Endodermal cell (in vitro differentiated cells): ENCODE measurements around the gene EXOC3L2. TPM values are rescaled to one million over a fixed set of nuclear protein-coding genes. Genes with fewer than 3 reads are reported as not detected.

Experiments
- DNase-seq: peaks from one replicate; pipeline ENCODE4 v3.0.0-alpha.2; 2017
- H3K27ac ChIP-seq: 2 replicates; pipeline ENCODE4 v1.5.1; 2013; ENCODE audit warnings: mild to moderate bottlenecking, low read depth, low read length, moderate library complexity
- H3K27me3 ChIP-seq: 2 replicates; pipeline ENCODE4 v1.6.1; 2013; ENCODE audit warnings: mild to moderate bottlenecking, low read length, moderate library complexity; ENCODE audit not compliant: insufficient read depth, control insufficient read depth, poor library complexity, severe bottlenecking
- H3K36me3 ChIP-seq: 2 replicates; pipeline ENCODE4 v1.7.0; 2013; ENCODE audit warnings: mild to moderate bottlenecking, low read length, moderate library complexity; ENCODE audit not compliant: control insufficient read depth, insufficient read depth
- H3K4me1 ChIP-seq: one replicate; pipeline ENCODE4 v1.7.0; 2013; ENCODE audit warnings: low read length; ENCODE audit not compliant: control insufficient read depth, insufficient read depth
- H3K4me3 ChIP-seq: 2 replicates; pipeline ENCODE4 v1.5.1; 2013; ENCODE audit warnings: mild to moderate bottlenecking, low read length, moderate library complexity
- H3K9ac ChIP-seq: 2 replicates; pipeline ENCODE4 v1.6.1; 2013; ENCODE audit warnings: mild to moderate bottlenecking, low read length, moderate library complexity; ENCODE audit not compliant: poor library complexity, severe bottlenecking; ENCODE audit errors: extremely low read depth
- H3K9me3 ChIP-seq: 2 replicates; pipeline ENCODE4 v1.6.1; 2013; ENCODE audit warnings: mild to moderate bottlenecking, low read length, moderate library complexity; ENCODE audit not compliant: control insufficient read depth
- H3K27ac Mint-ChIP-seq: 2 replicates; pipeline ENCODE4 v1.8.0; 2020; ENCODE audit warnings: mixed read lengths
- H3K27me3 Mint-ChIP-seq: 2 replicates; pipeline ENCODE4 v1.8.0; 2021; ENCODE audit warnings: mild to moderate bottlenecking, mixed read lengths; ENCODE audit not compliant: insufficient read depth
- H3K36me3 Mint-ChIP-seq: 2 replicates; pipeline ENCODE4 v1.8.0; 2020; ENCODE audit warnings: low read depth, mixed read lengths
- H3K4me1 Mint-ChIP-seq: 2 replicates; pipeline ENCODE4 v1.8.0; 2020; ENCODE audit warnings: mixed read lengths
- H3K4me3 Mint-ChIP-seq: 2 replicates; pipeline ENCODE4 v1.8.0; 2020; ENCODE audit warnings: mild to moderate bottlenecking, moderate library complexity, mixed read lengths
- H3K9me3 Mint-ChIP-seq: 2 replicates; pipeline ENCODE4 v1.8.0; 2020; ENCODE audit warnings: mild to moderate bottlenecking, mixed read lengths
- WGBS, 2 experiments: methylation state at CpG; one replicate each; pipeline versions ENCODE4 v1.1.5 to v1.1.7; 2013; ENCODE audit warnings: missing lambda C conversion rate in 2 of 2, mixed read lengths in 1 of 2; ENCODE audit not compliant: insufficient coverage in 1 of 2, insufficient read length in 1 of 2; 5-methylcytosine and 5-hydroxymethylcytosine counted together
- total RNA-seq, 2 donors: library from RNA; stranded (reverse); fragmentation: NEBNext Ultra II Directional in 1 of 2; extraction: Animal tissue kit (Norgen Biotek cat#: 25700) in 1 of 2; gene quantifications; 2 replicates in 1 of 2; 3 replicates in 1 of 2; pipeline ENCODE4 v1.2.1, GENCODE V29; 2021
- TF ChIP-seq, protein P1 (sequence below): fragments of 200-600 bp; sonication (generic); conservative IDR thresholded peaks from 2 replicates; pipeline ENCODE4 v1.5.0; 2021; ENCODE audit warnings: antibody characterized with exemption, mild to moderate bottlenecking

Gene EXOC3L2
- total RNA-seq, 2 donors from 2014 or later, result 0.11 TPM; not detected in 1

- Mint-ChIP-seq H3K27ac (no peak overlapping the region), H3K4me1 (peaks cover 9% of the 10 kb centered on the region), H3K36me3 (no peaks in the 10 kb centered on the region), H3K4me3 (no peak overlapping the region), H3K27me3 (no peaks in the 10 kb centered on the region), H3K9me3 (no peaks in the 10 kb centered on the region)
- no peak for DNase-seq
- no peaks in the 10 kb centered on the region for H3K9me3 ChIP-seq
- H3K9ac ChIP-seq, result no peak overlapping the region
- peaks cover 5% of the 10 kb centered on the region for H3K4me1 ChIP-seq
- 92% methylated on average over 11 to 16 of the region's 18 CpGs for WGBS, 2 experiments
- H3K27me3 ChIP-seq, result no peaks in the 10 kb centered on the region
- TF ChIP-seq, protein P1, sequence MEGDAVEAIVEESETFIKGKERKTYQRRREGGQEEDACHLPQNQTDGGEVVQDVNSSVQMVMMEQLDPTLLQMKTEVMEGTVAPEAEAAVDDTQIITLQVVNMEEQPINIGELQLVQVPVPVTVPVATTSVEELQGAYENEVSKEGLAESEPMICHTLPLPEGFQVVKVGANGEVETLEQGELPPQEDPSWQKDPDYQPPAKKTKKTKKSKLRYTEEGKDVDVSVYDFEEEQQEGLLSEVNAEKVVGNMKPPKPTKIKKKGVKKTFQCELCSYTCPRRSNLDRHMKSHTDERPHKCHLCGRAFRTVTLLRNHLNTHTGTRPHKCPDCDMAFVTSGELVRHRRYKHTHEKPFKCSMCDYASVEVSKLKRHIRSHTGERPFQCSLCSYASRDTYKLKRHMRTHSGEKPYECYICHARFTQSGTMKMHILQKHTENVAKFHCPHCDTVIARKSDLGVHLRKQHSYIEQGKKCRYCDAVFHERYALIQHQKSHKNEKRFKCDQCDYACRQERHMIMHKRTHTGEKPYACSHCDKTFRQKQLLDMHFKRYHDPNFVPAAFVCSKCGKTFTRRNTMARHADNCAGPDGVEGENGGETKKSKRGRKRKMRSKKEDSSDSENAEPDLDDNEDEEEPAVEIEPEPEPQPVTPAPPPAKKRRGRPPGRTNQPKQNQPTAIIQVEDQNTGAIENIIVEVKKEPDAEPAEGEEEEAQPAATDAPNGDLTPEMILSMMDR, result no peak
- H3K27ac ChIP-seq, result no peak overlapping the region
- no peak overlapping the region for H3K4me3 ChIP-seq
- H3K36me3 ChIP-seq, result no peaks in the 10 kb centered on the region
Measured at GRCh38 chr19:45172611-45173208, 72.5 kb downstream of the EXOC3L2 start.

- Mint-ChIP-seq H3K4me1 (peaks cover 7% of the 10 kb centered on the region), H3K27me3 (no peaks in the 10 kb centered on the region), H3K9me3 (no peaks in the 10 kb centered on the region), H3K27ac (no peak overlapping the region), H3K4me3 (no peak overlapping the region), H3K36me3 (no peaks in the 10 kb centered on the region)
- Histone ChIP-seq H3K9me3 (no peaks in the 10 kb centered on the region), H3K27ac (no peak overlapping the region), H3K4me3 (no peak overlapping the region), H3K9ac (no peak overlapping the region), H3K4me1 (peaks cover 5% of the 10 kb centered on the region), H3K36me3 (no peaks in the 10 kb centered on the region), H3K27me3 (no peaks in the 10 kb centered on the region)
- 89 to 92% methylated on average over 3 to 4 of the region's 4 CpGs for WGBS, 2 experiments
- DNase-seq, result no peak
- TF ChIP-seq, protein P1, result no peak
Measured at GRCh38 chr19:45172173-45172572, 73.0 kb downstream of the EXOC3L2 start.

DNA sequence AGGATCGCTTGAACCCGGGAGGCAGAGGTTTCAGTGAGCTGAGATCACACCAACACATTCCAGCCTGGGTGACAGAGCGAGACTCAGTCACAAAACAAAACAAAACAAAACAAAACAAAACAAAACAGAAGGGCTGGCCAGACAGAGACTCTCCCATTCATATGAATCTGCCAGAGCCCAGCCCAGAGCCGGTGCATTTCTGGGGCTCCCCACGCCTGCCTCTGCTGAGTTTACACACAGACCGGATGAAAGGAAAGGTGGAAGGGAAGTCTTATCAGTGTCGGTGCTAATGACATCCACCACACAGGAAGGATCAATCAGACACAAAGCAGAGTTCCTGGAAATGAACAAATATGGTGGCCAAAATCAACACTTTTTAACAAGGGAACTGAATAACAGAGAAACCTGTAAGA lies 74.0 kb downstream of the EXOC3L2 start:
- DNase-seq, result peak; percentile 43
- Histone ChIP-seq H3K27me3 (no peaks in the 10 kb centered on the region), H3K9me3 (no peaks in the 10 kb centered on the region), H3K27ac (no peak overlapping the region), H3K4me3 (no peak overlapping the region), H3K4me1 (peaks cover 5% of the 10 kb centered on the region), H3K36me3 (no peaks in the 10 kb centered on the region), H3K9ac (no peak overlapping the region)
- peaks cover 8% of the 10 kb centered on the region for H3K4me1 Mint-ChIP-seq
- TF ChIP-seq, protein P1, result no peak
- WGBS, 2 experiments, result 88 to 95% methylated on average over 4 to 7 of the region's 7 CpGs
- H3K27ac Mint-ChIP-seq, result peak overlapping the region; percentile 18
- H3K27me3 Mint-ChIP-seq, result no peaks in the 10 kb centered on the region
- no peaks in the 10 kb centered on the region for H3K36me3 Mint-ChIP-seq
- no peak overlapping the region for H3K4me3 Mint-ChIP-seq
- no peaks in the 10 kb centered on the region for H3K9me3 Mint-ChIP-seq
